CD4-positive, alpha-beta T cell treated with Interleukin-15 for 1 hour (primary cell): ENCODE results near the gene ZFY.

Experiments
- DNase-seq: peaks from one replicate; pipeline ENCODE4 v3.0.0-alpha.2; 2020

Gene ZFY

GRCh38 chrY:2934861-2935715 lies at the start of gene ZFY:
TSS of gene ZFY (plus strand) at chrY:2935381. CDS start at chrY:2953937, 18,556 bp downstream.
- no peak for DNase-seq

DNA sequence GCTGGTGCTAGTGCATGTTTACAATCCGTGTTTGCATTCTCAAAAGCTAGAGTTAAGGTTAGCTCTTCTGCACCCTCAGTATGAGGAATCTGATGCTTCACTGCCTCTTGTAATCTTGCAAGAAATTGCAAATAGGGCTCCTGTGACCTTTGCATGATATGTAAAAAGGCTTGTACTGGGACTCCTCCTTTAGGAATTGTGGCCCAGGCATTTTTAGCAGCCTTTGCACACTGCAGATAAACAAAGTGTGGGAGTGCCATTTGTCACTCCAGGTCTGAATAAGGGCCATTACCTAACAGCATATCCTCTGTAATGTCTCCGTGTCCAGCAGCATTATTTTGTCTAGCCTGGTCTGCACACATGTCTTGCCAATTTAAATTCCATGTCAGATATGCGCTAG lies 49.3 kb upstream of the ZFY start:
- DNase-seq, result no peak

- DNase-seq, result no peak
These were observed 47.8 kb upstream of the ZFY start for GRCh38 chrY:2887386-2887785.

- no peak for DNase-seq
These were observed 47.2 kb upstream of the ZFY start for GRCh38 chrY:2887955-2888354.

DNA sequence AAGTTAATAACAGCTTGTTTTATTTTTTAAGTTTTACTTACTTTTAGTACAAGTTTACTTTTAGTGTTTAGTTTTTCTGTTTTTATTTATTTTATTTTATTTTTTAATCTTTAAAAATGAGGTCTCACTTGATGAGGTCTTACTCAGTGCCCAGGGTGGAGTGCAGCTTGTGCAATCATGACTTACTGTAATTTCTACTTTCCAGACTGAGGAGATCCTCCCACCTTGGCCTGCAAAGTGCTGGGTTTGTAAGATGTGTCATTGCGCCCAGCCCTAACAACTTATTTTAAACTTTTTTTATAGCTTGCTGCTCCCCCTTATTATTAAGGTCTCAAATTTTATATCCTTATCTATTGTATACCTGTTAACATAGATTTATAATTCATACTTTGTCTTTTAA lies 41.7 kb upstream of the ZFY start:
- DNase-seq, result no peak

DNA sequence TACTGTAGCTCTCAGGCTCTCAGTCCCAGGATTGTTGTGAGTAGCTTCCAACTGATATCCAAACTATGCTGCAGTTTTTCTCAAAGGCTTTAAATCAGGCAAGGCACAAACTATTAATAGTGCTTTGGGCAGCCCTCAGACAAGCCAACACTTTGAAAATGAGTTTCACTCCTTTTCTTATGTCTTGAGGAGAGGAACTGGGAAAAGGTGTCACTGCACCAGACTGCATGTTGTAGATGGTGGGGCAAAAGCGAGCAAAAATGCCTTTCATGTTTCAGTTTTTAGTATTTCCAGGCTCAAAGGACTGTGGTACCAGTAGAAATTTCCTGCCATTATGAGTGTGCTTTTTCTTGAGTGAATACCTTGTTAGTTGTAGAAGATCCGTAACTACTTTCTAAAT lies 39.1 kb upstream of the ZFY start:
- no peak for DNase-seq

DNA sequence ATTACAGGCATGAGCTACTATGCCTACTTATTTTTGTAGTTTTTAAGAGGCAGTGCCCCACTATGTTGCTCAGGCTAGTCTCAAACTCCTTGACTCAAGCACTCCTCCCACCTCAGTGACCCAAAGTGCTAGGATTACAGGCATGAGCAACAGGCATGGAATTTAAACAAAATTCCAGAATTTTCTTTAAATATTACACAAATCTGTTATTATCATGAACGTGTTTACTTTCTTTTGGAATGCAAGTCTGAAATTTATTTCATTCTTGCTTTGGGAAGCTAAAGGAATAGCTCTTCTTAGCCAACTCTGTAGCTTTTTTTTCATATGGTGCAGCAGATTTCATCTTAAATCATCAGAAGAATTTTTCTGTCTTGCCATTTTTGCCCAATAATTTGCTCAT lies 27.8 kb upstream of the ZFY start:
- no peak for DNase-seq

- DNase-seq, result no peak
These were observed 21.9 kb upstream of the ZFY start for GRCh38 chrY:2913066-2913815.

DNA sequence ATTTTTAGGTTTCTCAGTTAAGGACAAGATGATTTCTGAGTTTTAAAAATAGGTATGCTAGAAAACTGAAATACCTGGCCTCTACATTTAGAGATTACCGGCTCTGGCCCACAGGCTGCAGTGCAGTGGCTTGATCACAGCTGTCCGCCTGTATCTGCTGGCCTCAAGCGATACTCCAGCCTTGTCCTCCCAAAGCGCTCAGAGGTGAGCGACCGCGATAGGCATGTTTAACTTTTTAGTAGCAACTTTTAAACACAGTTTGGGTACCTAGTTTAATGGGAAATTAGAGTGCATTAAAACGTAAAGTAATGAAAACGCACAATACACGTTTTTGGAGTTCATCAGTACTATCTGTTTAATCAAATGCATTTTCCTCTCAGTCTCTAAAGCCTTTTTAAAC lies 1.1 kb upstream of the ZFY start:
- no peak for DNase-seq

DNA sequence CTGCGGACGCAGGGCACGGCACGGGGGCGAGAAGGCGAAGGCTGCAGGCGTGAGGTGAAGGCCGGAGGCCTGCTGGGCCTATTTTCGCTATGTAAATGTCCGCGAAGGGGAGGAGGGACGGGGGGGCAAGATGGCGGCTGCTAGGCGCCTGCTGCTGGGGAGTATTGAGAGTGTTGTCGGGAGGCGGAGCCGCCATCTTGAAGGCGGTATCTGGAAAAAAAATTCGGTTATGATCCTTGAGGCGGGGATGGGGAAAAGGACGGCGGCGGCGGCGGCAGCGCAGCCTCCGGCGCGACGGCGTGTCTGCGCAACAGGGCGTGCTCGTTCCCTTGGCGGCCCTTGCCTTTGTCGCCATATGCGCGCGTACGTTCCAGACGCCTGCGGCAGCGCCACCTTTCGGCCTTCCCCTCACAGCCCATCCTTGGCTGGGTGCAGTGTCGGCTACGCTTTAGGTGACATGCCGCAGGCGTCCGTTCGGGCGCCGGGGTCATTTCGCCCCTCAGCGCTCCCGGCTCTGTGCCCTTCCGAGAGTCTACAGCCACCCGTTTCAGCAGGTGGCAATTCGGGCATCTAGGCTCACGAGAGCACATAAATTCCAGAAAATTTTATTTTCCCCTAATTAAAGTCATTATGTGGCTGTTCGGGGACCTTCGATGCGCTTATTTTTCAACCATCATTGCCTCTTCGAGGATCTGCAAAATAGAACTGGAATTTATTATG lies 695 bp downstream of the ZFY start:
- no peak for DNase-seq

DNA sequence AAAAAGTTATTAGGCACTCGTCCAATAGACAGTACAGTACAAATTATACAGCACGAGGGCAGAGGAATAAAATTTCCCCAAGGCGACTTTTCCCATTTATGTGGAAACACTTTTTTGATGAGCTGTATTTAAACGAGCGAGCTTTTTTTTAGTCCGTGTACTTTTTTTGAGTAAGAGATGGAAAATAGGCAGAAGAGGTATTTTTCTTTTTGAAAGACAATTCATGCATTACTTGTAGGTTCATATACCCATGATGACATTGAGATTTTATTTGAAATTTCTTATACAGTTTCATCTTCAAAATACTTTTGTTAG lies 1.2 kb downstream of the ZFY start:
- no peak for DNase-seq

DNA sequence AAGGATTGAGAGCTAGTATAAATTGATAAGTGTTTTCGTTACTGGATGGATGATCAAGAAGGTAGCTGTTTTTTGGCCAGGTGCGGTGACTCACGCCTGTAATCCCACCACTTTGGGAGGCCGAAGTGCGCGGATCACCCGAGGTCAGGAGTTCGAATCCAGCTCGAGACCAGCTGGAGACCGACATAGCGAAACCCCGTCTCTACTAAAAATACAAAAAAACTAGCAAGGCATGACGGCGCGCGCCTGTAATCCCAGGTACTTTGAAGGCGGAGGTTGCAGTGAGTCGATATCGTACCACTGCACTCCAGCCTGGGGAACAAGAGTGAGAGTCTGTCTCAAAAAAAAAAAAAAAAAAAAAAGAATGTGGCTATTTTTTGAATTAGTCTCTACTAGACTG lies 2.0 kb downstream of the ZFY start:
- DNase-seq, result no peak

DNA sequence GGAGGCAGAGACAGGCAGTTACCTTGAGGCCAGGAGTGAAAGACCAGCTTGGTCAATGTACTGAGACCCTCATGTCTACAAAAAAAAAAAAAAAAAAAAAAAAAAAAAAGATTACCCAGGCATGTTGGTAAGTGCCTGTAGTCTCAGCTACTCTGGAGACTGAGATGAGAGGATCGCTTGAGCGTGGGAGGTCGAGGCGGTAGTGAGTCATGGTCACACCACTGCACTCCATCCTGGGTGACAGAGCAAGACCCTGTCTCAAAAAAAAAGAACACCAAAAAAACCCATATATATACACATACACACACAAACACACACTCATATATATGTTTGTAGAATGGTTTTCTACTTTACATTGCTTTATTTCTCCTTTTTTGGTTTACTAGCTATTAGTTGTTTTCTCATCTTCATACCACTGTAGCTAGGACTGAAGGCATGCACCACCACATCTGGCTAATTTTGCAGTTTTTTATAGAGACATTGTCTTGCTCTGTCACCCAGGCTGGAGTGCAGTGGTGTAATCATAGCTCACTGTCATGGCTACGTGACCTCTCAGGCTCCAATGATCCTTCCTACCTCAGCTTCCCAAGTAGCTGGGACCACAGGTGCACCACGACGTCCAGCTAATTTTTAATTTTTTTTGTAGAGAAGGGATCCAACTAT lies 14.5 kb downstream of the ZFY start:
- DNase-seq, result no peak

DNA sequence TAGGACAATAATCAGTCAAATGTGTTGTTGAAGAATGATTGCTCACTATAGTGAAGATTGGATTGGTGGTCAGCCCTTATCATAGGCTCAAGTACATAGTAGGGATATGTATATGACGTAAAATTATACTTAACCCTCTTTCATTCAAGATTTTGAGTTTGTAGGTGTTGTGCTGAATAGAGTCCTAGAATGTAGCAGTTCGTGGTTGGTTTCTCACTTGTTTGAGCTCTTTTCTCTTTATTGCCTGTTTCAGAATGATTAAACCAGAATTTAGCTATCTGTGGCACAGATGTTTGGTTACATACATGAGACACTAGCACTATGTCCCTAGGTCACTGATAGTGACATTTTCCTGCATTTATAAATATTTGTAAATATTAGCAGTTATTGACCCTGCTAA lies 15.5 kb downstream of the ZFY start:
- no peak for DNase-seq

GRCh38 chrY:2952912-2953311 lies 17.7 kb downstream of the ZFY start:
- no peak for DNase-seq

- no peak for DNase-seq
These were observed 19.6 kb downstream of the ZFY start for GRCh38 chrY:2954735-2955134.

GRCh38 chrY:2955561-2955960 lies 20.4 kb downstream of the ZFY start:
- no peak for DNase-seq

GRCh38 chrY:2962061-2962460 lies 26.9 kb downstream of the ZFY start:
- DNase-seq, result no peak

DNA sequence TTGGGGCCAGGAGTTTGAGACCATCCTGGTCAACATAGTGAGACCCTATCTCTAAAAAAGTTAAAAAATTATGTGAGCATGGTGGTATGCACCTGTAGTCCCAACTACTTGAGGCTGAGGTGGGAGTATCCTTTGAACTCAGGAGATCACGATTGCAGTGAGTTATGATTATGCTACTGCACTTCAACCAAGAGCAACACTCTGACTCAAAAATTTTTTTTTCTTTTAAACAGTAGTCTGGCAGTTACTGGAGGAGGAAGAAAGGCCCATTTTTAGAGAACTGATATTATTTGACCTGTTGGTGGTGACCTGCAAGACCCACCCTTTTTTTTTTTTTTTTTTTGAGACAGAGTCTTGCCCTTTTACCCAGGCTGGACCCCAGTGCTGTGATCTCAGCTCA lies 29.6 kb downstream of the ZFY start:
- no peak for DNase-seq

- no peak for DNase-seq
These were observed 30.4 kb downstream of the ZFY start for GRCh38 chrY:2965629-2966028.

- no peak for DNase-seq
These were observed 34.4 kb downstream of the ZFY start for GRCh38 chrY:2969561-2969960.

DNA sequence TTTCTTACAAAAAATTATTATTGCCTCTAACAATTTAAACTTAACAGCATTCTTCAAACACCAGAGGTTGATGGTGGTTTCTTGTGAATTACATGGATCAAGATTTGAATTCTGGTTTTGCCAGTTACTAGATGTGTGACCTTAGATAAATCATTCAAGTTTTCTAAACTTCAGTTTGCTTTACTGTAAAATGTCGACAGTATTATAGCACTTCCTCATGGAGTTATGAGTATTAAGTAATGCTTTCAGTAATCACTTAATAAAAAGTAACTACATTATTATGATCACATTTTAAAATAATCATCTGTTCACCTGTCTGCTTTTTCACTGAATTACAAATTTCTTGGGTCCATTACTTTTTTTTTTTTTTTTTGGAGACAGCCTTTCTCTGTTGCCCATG lies 37.5 kb downstream of the ZFY start:
- DNase-seq, result no peak

GRCh38 chrY:2973110-2973751 lies 38.0 kb downstream of the ZFY start:
- no peak for DNase-seq
